Measurements from ENCODE around the gene CCDC40. TPM values are rescaled to one million over a fixed set of nuclear protein-coding genes. Genes with fewer than 3 reads are reported as not detected.

Gene CCDC40
- total RNA-seq, 1 experiment from 2014 or later = 14.2 TPM

DNA sequence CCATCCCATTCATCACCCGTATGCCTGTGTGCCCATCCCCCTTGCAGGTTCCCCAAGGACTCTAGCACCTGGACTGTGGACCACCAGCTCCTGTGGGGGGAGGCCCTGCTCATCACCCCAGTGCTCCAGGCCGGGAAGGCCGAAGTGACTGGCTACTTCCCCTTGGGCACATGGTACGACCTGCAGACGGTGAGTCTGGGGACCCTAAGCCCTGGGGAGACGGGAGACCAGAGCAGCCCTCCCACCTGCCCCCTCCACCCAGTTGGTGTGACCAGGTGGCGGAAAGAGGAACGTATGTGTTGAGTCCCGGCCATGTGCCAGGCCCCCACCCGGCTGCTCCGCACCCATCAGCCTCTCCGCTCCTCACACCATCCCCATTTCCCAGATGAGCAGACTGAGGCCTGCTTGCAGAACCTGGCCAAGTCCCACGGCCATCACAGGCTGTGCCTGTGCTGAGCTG is 80.5 kb downstream of the CCDC40 start:
- H3K4me3 ChIP-seq = no peak overlapping the region
- no peak for DNase-seq

DNA sequence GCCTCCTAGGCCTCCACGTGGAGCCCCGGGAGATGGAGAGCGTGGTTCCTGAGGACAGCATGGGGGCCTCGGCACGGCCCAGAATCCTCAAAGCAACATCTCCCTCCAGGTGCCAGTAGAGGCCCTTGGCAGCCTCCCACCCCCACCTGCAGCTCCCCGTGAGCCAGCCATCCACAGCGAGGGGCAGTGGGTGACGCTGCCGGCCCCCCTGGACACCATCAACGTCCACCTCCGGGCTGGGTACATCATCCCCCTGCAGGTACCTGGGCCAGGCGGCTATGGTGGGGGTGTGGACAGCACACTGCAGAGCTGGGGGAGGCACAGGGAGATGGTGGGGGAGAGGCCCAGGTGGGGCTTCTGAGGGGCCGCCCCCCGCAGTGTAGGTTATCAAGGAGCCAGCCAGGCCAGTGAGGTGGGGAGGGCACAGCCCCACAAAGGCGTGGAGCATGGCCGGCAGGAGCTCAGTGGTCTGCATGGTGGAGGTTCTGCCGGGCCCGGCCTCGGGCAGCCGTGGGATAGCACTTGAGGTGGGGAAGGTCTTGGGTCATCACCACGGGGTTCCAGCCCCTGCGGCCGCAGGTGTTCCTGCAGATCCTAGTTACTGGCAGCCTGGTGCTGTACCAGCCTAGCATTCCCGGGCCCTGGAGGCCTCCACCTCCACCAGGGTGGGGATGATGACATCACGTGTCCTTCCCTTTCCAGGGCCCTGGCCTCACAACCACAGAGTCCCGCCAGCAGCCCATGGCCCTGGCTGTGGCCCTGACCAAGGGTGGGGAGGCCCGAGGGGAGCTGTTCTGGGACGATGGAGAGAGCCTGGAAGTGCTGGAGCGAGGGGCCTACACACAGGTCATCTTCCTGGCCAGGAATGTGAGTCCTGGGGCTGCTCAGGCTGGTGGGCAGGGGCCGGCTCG is 81.3 kb downstream of the CCDC40 start:
- intact Hi-C loops (cut with micrococcal nuclease; ENCODE audit: unreplicated experiment) = no loop called here
- H3K4me3 ChIP-seq = no peak overlapping the region
- no peaks in the 10 kb centered on the region for H3K27me3 ChIP-seq (ENCODE audit: insufficient read depth, low read depth)
- H2AFZ ChIP-seq = no peak overlapping the region
- no peaks in the 10 kb centered on the region for H4K20me1 ChIP-seq (ENCODE audit: insufficient read depth)
- no peak overlapping the region for H3K27ac ChIP-seq
- no peaks in the 10 kb centered on the region for H3K79me2 ChIP-seq (ENCODE audit: low read depth)
- H3K4me2 ChIP-seq = no peak overlapping the region
- TF ChIP-seq, protein P1, sequence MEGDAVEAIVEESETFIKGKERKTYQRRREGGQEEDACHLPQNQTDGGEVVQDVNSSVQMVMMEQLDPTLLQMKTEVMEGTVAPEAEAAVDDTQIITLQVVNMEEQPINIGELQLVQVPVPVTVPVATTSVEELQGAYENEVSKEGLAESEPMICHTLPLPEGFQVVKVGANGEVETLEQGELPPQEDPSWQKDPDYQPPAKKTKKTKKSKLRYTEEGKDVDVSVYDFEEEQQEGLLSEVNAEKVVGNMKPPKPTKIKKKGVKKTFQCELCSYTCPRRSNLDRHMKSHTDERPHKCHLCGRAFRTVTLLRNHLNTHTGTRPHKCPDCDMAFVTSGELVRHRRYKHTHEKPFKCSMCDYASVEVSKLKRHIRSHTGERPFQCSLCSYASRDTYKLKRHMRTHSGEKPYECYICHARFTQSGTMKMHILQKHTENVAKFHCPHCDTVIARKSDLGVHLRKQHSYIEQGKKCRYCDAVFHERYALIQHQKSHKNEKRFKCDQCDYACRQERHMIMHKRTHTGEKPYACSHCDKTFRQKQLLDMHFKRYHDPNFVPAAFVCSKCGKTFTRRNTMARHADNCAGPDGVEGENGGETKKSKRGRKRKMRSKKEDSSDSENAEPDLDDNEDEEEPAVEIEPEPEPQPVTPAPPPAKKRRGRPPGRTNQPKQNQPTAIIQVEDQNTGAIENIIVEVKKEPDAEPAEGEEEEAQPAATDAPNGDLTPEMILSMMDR (conservative IDR thresholded peaks at IDR 0.05) = no peak
- H3F3A ChIP-seq (ENCODE audit: insufficient read depth, low read depth) = no peaks in the 10 kb centered on the region
- H3K36me3 ChIP-seq (ENCODE audit: low read depth) = no peaks in the 10 kb centered on the region
- H3K9me3 ChIP-seq (ENCODE audit: insufficient read depth, low read depth) = no peaks in the 10 kb centered on the region
- CTCF ChIA-PET = no interaction called here
- POLR2A ChIA-PET (ENCODE audit: unreplicated experiment) = no interaction called here
- H3K9me2 ChIP-seq (ENCODE audit: insufficient read depth) = no peaks in the 10 kb centered on the region
- no TSS peak for BruUV-seq (replicated peaks)
- H3K4me1 ChIP-seq (replicated peaks; ENCODE audit: insufficient read depth) = no peaks in the 10 kb centered on the region
- no peak for DNase-seq

More for the DNA sequence above, 80.5 kb downstream of the CCDC40 start:
- Histone ChIP-seq H3K36me3 (ENCODE audit: low read depth) (no peaks in the 10 kb centered on the region), H3K27ac (no peak overlapping the region), H3K4me2 (no peak overlapping the region), H3K79me2 (ENCODE audit: low read depth) (no peaks in the 10 kb centered on the region), H3K4me1 (replicated peaks; ENCODE audit: insufficient read depth) (no peaks in the 10 kb centered on the region), H2AFZ (no peak overlapping the region), H3K27me3 (ENCODE audit: insufficient read depth, low read depth) (no peaks in the 10 kb centered on the region), H3F3A (ENCODE audit: insufficient read depth, low read depth) (no peaks in the 10 kb centered on the region), H4K20me1 (ENCODE audit: insufficient read depth) (no peaks in the 10 kb centered on the region), H3K9me3 (ENCODE audit: insufficient read depth, low read depth) (no peaks in the 10 kb centered on the region), H3K9me2 (ENCODE audit: insufficient read depth) (no peaks in the 10 kb centered on the region)
- ChIA-PET CTCF (no interaction called here), POLR2A (ENCODE audit: unreplicated experiment) (no interaction called here)
- no TSS peak for BruUV-seq (replicated peaks)
- intact Hi-C loops (cut with micrococcal nuclease; ENCODE audit: unreplicated experiment) = no loop called here
- no peak for TF ChIP-seq EZH2 (IDR thresholded peaks at IDR 0.05; ENCODE audit: low read depth)
- TF ChIP-seq, protein P1 (conservative IDR thresholded peaks at IDR 0.05) = no peak

GRCh38 chr17:80118601-80119270 is 82.3 kb downstream of the CCDC40 start:
- Histone ChIP-seq H3K79me2 (ENCODE audit: low read depth) (no peaks in the 10 kb centered on the region), H2AFZ (no peak overlapping the region), H3K27ac (no peak overlapping the region), H3F3A (ENCODE audit: insufficient read depth, low read depth) (no peaks in the 10 kb centered on the region), H3K27me3 (ENCODE audit: insufficient read depth, low read depth) (no peaks in the 10 kb centered on the region), H4K20me1 (ENCODE audit: insufficient read depth) (no peaks in the 10 kb centered on the region), H3K4me2 (no peak overlapping the region), H3K9me3 (ENCODE audit: insufficient read depth, low read depth) (no peaks in the 10 kb centered on the region), H3K4me1 (replicated peaks; ENCODE audit: insufficient read depth) (no peaks in the 10 kb centered on the region), H3K36me3 (ENCODE audit: low read depth) (no peaks in the 10 kb centered on the region), H3K9me2 (ENCODE audit: insufficient read depth) (no peaks in the 10 kb centered on the region), H3K4me3 (no peak overlapping the region)
- ChIA-PET CTCF (no interaction called here), POLR2A (ENCODE audit: unreplicated experiment) (interaction anchor here (0.6 kb wide), 1 partner anchor 57 kb away, joined by 4 read pairs; no protein-coding TSS in a partner anchor)
- intact Hi-C loops (cut with micrococcal nuclease; ENCODE audit: unreplicated experiment) = no loop called here
- BruUV-seq (replicated peaks) = no TSS peak
- TF ChIP-seq EZH2 (IDR thresholded peaks at IDR 0.05; ENCODE audit: low read depth) = no peak
- TF ChIP-seq, protein P1 (conservative IDR thresholded peaks at IDR 0.05) = no peak
- DNase-seq = no peak
